ENCODE data around the gene GPR3. TPM values are rescaled to one million over a fixed set of nuclear protein-coding genes. Genes with fewer than 3 reads are reported as not detected.

Gene GPR3
- polyA plus RNA-seq, 2 of the 4 experiments (the other 2 are of a cell fraction): 0.76 to 1.7 TPM

DNA sequence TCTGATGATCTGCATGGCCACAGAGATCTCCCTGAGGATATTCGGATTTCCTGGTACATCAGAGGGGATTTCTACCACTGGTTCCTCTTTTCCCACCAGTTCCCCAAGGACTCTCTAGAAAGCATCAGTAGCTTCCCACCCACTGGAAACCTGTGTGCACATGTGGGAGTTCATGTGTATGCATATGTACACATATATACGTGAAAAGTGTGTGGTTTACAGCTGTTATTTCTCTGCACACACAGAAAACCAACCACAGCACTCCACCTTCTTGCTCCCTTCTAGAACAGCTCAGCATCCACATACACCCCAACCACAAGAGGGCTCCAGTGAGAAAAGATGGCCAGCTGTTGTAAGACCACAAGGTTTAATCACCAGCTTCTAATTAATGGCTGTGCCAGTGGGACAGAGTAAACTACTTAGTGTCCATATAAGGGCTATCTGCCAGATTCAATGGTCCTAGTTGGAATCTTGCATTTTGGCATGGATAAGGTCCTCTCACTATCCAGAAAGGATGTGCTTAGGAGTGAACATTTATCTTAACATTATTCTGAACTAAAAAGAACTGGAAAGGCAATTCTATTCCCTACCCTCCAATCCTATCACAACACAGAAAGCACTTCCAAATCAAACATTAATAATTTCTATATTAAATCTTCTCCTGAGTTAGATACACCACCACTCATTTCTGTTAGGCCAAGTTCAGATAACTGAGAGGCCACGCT lies 24.1 kb downstream of the GPR3 start:
- TF ChIP-seq SMC3 (IDR thresholded peaks at IDR 0.05) (peak; percentile 58; the same call in 2 of the 3 replicates), RAD21 (conservative IDR thresholded peaks at IDR 0.05 in 1 of 2, IDR thresholded peaks at IDR 0.05 in 1 of 2) (peak; percentile 48 to 56), ELK1 (IDR thresholded peaks at IDR 0.05; ENCODE audit: low read depth, low read length) (no peak), HOXB13 (CRISPR knock-in tag; IDR thresholded peaks at IDR 0.05; ENCODE audit: low read depth) (no peak), HDAC2 (IDR thresholded peaks at IDR 0.05) (no peak), CEBPB (IDR thresholded peaks at IDR 0.05) (no peak)
- TF ChIP-seq, protein P1, sequence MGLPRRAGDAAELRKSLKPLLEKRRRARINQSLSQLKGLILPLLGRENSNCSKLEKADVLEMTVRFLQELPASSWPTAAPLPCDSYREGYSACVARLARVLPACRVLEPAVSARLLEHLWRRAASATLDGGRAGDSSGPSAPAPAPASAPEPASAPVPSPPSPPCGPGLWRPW (IDR thresholded peaks at IDR 0.05): no peak
- TF ChIP-seq, protein P2, sequence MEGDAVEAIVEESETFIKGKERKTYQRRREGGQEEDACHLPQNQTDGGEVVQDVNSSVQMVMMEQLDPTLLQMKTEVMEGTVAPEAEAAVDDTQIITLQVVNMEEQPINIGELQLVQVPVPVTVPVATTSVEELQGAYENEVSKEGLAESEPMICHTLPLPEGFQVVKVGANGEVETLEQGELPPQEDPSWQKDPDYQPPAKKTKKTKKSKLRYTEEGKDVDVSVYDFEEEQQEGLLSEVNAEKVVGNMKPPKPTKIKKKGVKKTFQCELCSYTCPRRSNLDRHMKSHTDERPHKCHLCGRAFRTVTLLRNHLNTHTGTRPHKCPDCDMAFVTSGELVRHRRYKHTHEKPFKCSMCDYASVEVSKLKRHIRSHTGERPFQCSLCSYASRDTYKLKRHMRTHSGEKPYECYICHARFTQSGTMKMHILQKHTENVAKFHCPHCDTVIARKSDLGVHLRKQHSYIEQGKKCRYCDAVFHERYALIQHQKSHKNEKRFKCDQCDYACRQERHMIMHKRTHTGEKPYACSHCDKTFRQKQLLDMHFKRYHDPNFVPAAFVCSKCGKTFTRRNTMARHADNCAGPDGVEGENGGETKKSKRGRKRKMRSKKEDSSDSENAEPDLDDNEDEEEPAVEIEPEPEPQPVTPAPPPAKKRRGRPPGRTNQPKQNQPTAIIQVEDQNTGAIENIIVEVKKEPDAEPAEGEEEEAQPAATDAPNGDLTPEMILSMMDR (IDR thresholded peaks at IDR 0.05): peak; percentile 60
- POLR2A ChIA-PET: interaction anchor here (0.6 kb wide), 1 partner anchor 74 kb away, joined by 3 read pairs; no protein-coding TSS in a partner anchor

DNA sequence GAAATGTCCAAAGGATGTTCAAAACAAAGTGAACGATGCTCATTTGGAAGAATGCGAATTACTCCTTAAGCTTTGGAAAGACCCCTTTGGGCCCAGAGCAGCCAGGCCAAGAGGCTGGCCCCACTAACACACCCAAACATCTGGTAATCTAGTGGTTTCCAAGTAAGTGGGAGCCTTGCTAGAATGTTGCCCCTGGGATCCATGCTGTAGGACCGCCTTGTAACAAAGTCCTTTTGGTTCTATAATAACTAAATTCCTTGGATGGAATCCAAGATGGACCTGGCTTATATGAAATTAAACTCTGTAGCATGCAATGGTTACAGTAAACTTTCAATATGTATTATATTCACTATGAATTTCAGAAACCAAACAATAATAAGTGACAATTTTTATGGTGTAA lies 25.3 kb downstream of the GPR3 start:
- no peak for ATAC-seq
- FAIRE-seq: no peak
- ChIA-PET CTCF (interaction anchor here (0.7 to 7.9 kb wide), 7 partner anchors 11 to 273 kb away, joined by 3 to 66 read pairs (median 3); partner anchors contain the start of genes AHDC1 and WASF2), POLR2A (interaction anchor here (0.6 kb wide), 1 partner anchor 14 kb away, joined by 3 read pairs; no protein-coding TSS in a partner anchor)
- peaks cover 17% of the 10 kb centered on the region for H3K4me1 ChIP-seq
- DNase-seq (ENCODE audit: low read depth in 1 of 2, low spot score in 1 of 2): no peak
- H3K4me2 ChIP-seq: no peak overlapping the region; the same call in 2 of the 3 replicates
- H3K4me3 ChIP-seq: no peak overlapping the region
- no peaks in the 10 kb centered on the region for H3K9me3 ChIP-seq
- 87% methylated on average over 3 of the region's 3 CpGs for WGBS (ENCODE audit: missing lambda C conversion rate)
- TF ChIP-seq CBX2 (IDR thresholded peaks at IDR 0.05; ENCODE audit: borderline replicate concordance, low read depth) (no peak), GATA3 (IDR thresholded peaks at IDR 0.05; ENCODE audit: borderline replicate concordance) (no peak), ELK1 (IDR thresholded peaks at IDR 0.05; ENCODE audit: low read depth, low read length) (no peak), MYC (IDR thresholded peaks at IDR 0.05; ENCODE audit: borderline replicate concordance, low read length) (no peak), E2F6 (IDR thresholded peaks at IDR 0.05; ENCODE audit: borderline replicate concordance, low read depth) (no peak), CHD2 (IDR thresholded peaks at IDR 0.05; ENCODE audit: low read length, partially characterized antibody) (no peak)
- TF ChIP-seq, protein P3, sequence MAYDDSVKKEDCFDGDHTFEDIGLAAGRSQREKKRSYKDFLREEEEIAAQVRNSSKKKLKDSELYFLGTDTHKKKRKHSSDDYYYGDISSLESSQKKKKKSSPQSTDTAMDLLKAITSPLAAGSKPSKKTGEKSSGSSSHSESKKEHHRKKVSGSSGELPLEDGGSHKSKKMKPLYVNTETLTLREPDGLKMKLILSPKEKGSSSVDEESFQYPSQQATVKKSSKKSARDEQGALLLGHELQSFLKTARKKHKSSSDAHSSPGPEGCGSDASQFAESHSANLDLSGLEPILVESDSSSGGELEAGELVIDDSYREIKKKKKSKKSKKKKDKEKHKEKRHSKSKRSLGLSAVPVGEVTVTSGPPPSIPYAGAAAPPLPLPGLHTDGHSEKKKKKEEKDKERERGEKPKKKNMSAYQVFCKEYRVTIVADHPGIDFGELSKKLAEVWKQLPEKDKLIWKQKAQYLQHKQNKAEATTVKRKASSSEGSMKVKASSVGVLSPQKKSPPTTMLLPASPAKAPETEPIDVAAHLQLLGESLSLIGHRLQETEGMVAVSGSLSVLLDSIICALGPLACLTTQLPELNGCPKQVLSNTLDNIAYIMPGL (CRISPR knock-in tag; IDR thresholded peaks at IDR 0.05; ENCODE audit: borderline replicate concordance): no peak
- peak overlapping the region; percentile 30 to 72; a peak in 2 of 6 replicates for H3K27ac ChIP-seq

More for the DNA sequence above, 24.1 kb downstream of the GPR3 start:
- H3K4me3 ChIP-seq: no peak overlapping the region
- 60% methylated on average over 3 of the region's 3 CpGs for WGBS (ENCODE audit: missing lambda C conversion rate)
- FAIRE-seq: no peak
- H3K27ac ChIP-seq: no peak overlapping the region
- H3K4me2 ChIP-seq: no peak overlapping the region
- CTCF ChIA-PET: interaction anchor here (0.6 to 7.9 kb wide), 12 partner anchors 12 to 189 kb away, joined by 3 to 66 read pairs (median 4); partner anchors contain the start of gene AHDC1
- no peaks in the 10 kb centered on the region for H3K9me3 ChIP-seq
- peak; percentile 62 to 82; a peak in 4 of 6 replicates for ATAC-seq
- H3K4me1 ChIP-seq: peaks cover 17% of the 10 kb centered on the region
- peak in 1 of 2 experiments; percentile 52 for DNase-seq (ENCODE audit: low read depth in 1 of 2, low spot score in 1 of 2)

Measured in A549 (cell line).